Trophoblast cell (in vitro differentiated cells and primary cell): ENCODE measurements around the gene PACSIN2.
"Not testable (repeated sequence)": the region's sequence is repeated elsewhere in the genome, so short reads cannot be mapped to it uniquely, and the experiment has no call there.

ENCODE experiments used
- DNase-seq, 2 donors: peaks; one replicate each; pipeline ENCODE4 v3.0.0-alpha.2; 2016
- H2AFZ ChIP-seq: 2 replicates; pipeline ENCODE4 v1.6.1; 2013; ENCODE audit warnings: low read length, moderate library complexity, mild to moderate bottlenecking; ENCODE audit not compliant: insufficient read depth, poor library complexity
- H2AK5ac ChIP-seq: 2 replicates; pipeline ENCODE4 v1.6.1; 2013; ENCODE audit warnings: mild to moderate bottlenecking, low read length
- H2BK120ac ChIP-seq: 2 replicates; pipeline ENCODE4 v1.6.1; 2013; ENCODE audit warnings: low read length, mild to moderate bottlenecking, moderate library complexity; ENCODE audit not compliant: insufficient read depth, poor library complexity
- H2BK12ac ChIP-seq: 2 replicates; pipeline ENCODE4 v1.6.1; 2013; ENCODE audit warnings: mild to moderate bottlenecking, low read length, moderate library complexity
- H2BK5ac ChIP-seq: 2 replicates; pipeline ENCODE4 v1.6.1; 2013; ENCODE audit warnings: low read length, low read depth, moderate library complexity, mild to moderate bottlenecking; ENCODE audit not compliant: poor library complexity
- H3K14ac ChIP-seq: 2 replicates; pipeline ENCODE4 v1.6.1; 2013; ENCODE audit warnings: mild to moderate bottlenecking, low read length
- H3K18ac ChIP-seq: 2 replicates; pipeline ENCODE4 v1.6.1; 2013; ENCODE audit warnings: mild to moderate bottlenecking, low read length
- H3K23ac ChIP-seq: 2 replicates; pipeline ENCODE4 v1.6.1; 2013; ENCODE audit warnings: low read length
- H3K27ac ChIP-seq: 2 replicates; pipeline ENCODE4 v1.5.1; 2013; ENCODE audit warnings: low read depth, mild to moderate bottlenecking, inconsistent platforms, low read length, moderate library complexity
- H3K27me3 ChIP-seq: 2 replicates; pipeline ENCODE4 v1.6.1; 2013; ENCODE audit warnings: inconsistent platforms, mild to moderate bottlenecking, low read length, moderate library complexity; ENCODE audit not compliant: insufficient read depth
- H3K36me3 ChIP-seq, 2 experiments: 1 replicate in 1 of 2; 2 replicates in 1 of 2; pipeline ENCODE4 v1.6.1; 2013; ENCODE audit warnings: low read length in 2 of 2, mild to moderate bottlenecking in 2 of 2, moderate library complexity in 1 of 2; ENCODE audit not compliant: insufficient read depth in 2 of 2, control insufficient read depth in 1 of 2
- H3K4ac ChIP-seq: 2 replicates; pipeline ENCODE4 v1.6.1; 2013; ENCODE audit warnings: low read depth, mild to moderate bottlenecking, low read length, moderate library complexity
- H3K4me1 ChIP-seq, 2 experiments: 1 replicate in 1 of 2; 2 replicates in 1 of 2; pipeline ENCODE4 v1.6.1; 2013; ENCODE audit warnings: low read length in 2 of 2, mild to moderate bottlenecking in 2 of 2, moderate library complexity in 1 of 2; ENCODE audit not compliant: insufficient read depth in 2 of 2, control insufficient read depth in 1 of 2
- H3K4me2 ChIP-seq: 2 replicates; pipeline ENCODE4 v1.6.1; 2013; ENCODE audit warnings: inconsistent platforms, mild to moderate bottlenecking, low read length, moderate library complexity
- H3K4me3 ChIP-seq: 2 replicates; pipeline ENCODE4 v1.5.1; 2013; ENCODE audit warnings: mild to moderate bottlenecking, low read depth, low read length, inconsistent platforms
- H3K79me1 ChIP-seq: one replicate; pipeline ENCODE4 v1.6.1; 2013; ENCODE audit warnings: low read length
- H3K79me2 ChIP-seq: 2 replicates; pipeline ENCODE4 v1.6.1; 2013; ENCODE audit warnings: low read length, mild to moderate bottlenecking; ENCODE audit not compliant: control insufficient read depth, insufficient read depth, poor library complexity
- H3K9ac ChIP-seq: 2 replicates; pipeline ENCODE4 v1.6.1; 2013; ENCODE audit warnings: mild to moderate bottlenecking, low read length
- H3K9me3 ChIP-seq: 2 replicates; pipeline ENCODE4 v1.6.1; 2013; ENCODE audit warnings: low read depth, mild to moderate bottlenecking, control low read depth, inconsistent platforms, low read length; ENCODE audit not compliant: insufficient read depth
- H4K12ac ChIP-seq: 2 replicates; pipeline ENCODE4 v1.6.1; 2013; ENCODE audit warnings: low read depth, mild to moderate bottlenecking, low read length, moderate library complexity
- H4K8ac ChIP-seq: 2 replicates; pipeline ENCODE4 v1.6.1; 2013; ENCODE audit warnings: low read depth, mild to moderate bottlenecking, low read length, moderate library complexity
- H4K91ac ChIP-seq: one replicate; pipeline ENCODE4 v1.6.1; 2013; ENCODE audit warnings: low read depth, mild to moderate bottlenecking, low read length, moderate library complexity
- whole genome bisulfite sequencing: extraction: QIAGEN DNeasy Blood & Tissue Kit; methylation state at CpG from one replicate; pipeline ENCODE4 v1.1.7; 2013; ENCODE audit warnings: missing lambda C conversion rate; ENCODE audit not compliant: insufficient read length, insufficient coverage; ENCODE audit errors: extremely low coverage; 5-methylcytosine and 5-hydroxymethylcytosine counted together

Gene PACSIN2

GRCh38 chr22:43031617-43032016 is 16.7 kb upstream of the PACSIN2 start:
- Histone ChIP-seq H2BK120ac (no peak overlapping the region), H3K23ac (no peak overlapping the region), H3K4ac (no peak overlapping the region), H4K12ac (no peak overlapping the region), H2AFZ (no peak overlapping the region), H3K4me2 (no peak overlapping the region), H4K91ac (no peak overlapping the region), H3K14ac (no peak overlapping the region), H3K4me1 (peaks cover 3 to 8% of the 10 kb centered on the region in 2 experiments), H3K4me3 (no peak overlapping the region), H3K36me3 (no peaks in the 10 kb centered on the region), H3K79me2 (peaks cover 2% of the 10 kb centered on the region), H2AK5ac (no peak overlapping the region), H3K27ac (no peak overlapping the region), H3K18ac (no peak overlapping the region), H3K9ac (no peak overlapping the region), H4K8ac (no peak overlapping the region), H2BK12ac (no peak overlapping the region), H3K9me3 (peaks cover 3% of the 10 kb centered on the region), H3K79me1 (no peaks in the 10 kb centered on the region), H3K27me3 (no peaks in the 10 kb centered on the region), H2BK5ac (no peak overlapping the region)
- no CpG with 5 or more reads among the region's 3 CpGs for WGBS
- DNase-seq: peak in 1 of 2 donors; percentile 51

- Histone ChIP-seq H2AFZ (no peak overlapping the region), H2BK12ac (no peak overlapping the region), H3K4me3 (no peak overlapping the region), H3K14ac (no peak overlapping the region), H4K12ac (no peak overlapping the region), H3K4ac (no peak overlapping the region), H2BK120ac (no peak overlapping the region), H2BK5ac (no peak overlapping the region), H4K91ac (no peak overlapping the region), H4K8ac (no peak overlapping the region), H3K9me3 (no peaks in the 10 kb centered on the region), H3K23ac (no peak overlapping the region), H3K9ac (no peak overlapping the region), H3K79me2 (peaks cover 9% of the 10 kb centered on the region), H3K79me1 (peaks cover 17% of the 10 kb centered on the region), H3K4me2 (no peak overlapping the region), H3K18ac (no peak overlapping the region), H3K4me1 (peaks cover 4 to 10% of the 10 kb centered on the region in 2 experiments), H3K36me3 (no peaks in the 10 kb centered on the region), H2AK5ac (no peak overlapping the region), H3K27ac (no peak overlapping the region), H3K27me3 (no peaks in the 10 kb centered on the region)
- WGBS: no CpG with 5 or more reads among the region's 6 CpGs
- no peak for DNase-seq
These were observed 3.7 kb upstream of the PACSIN2 start for GRCh38 chr22:43018615-43019014.

GRCh38 chr22:43017525-43018460 is 2.8 kb upstream of the PACSIN2 start:
- Histone ChIP-seq H3K4me3 (no peak overlapping the region), H3K36me3 (no peaks in the 10 kb centered on the region), H3K23ac (no peak overlapping the region), H3K4ac (no peak overlapping the region), H3K79me2 (peaks cover 13% of the 10 kb centered on the region), H3K18ac (no peak overlapping the region), H3K27me3 (no peaks in the 10 kb centered on the region), H4K8ac (no peak overlapping the region), H3K27ac (no peak overlapping the region), H3K14ac (no peak overlapping the region), H3K9ac (no peak overlapping the region), H4K91ac (no peak overlapping the region), H3K9me3 (no peaks in the 10 kb centered on the region), H3K4me1 (peaks cover 8 to 14% of the 10 kb centered on the region in 2 experiments), H3K4me2 (no peak overlapping the region), H2BK5ac (no peak overlapping the region), H3K79me1 (peaks cover 21% of the 10 kb centered on the region), H2BK12ac (no peak overlapping the region), H2AK5ac (no peak overlapping the region), H2AFZ (no peak overlapping the region), H2BK120ac (no peak overlapping the region), H4K12ac (no peak overlapping the region)
- DNase-seq: no peak
- no CpG with 5 or more reads among the region's 10 CpGs for WGBS

- H3K27ac ChIP-seq, H3K36me3 ChIP-seq, H3K4ac ChIP-seq, H4K8ac ChIP-seq, H2BK120ac ChIP-seq, H3K14ac ChIP-seq, H2AK5ac ChIP-seq, H2BK5ac ChIP-seq, H4K12ac ChIP-seq, H3K9ac ChIP-seq, H3K4me3 ChIP-seq, H2AFZ ChIP-seq, H3K18ac ChIP-seq, H3K9me3 ChIP-seq, H3K27me3 ChIP-seq, DNase-seq, H3K23ac ChIP-seq, H2BK12ac ChIP-seq, H3K4me2 ChIP-seq, H4K91ac ChIP-seq: not testable (repeated sequence)
- peaks cover 21% of the 10 kb centered on the region for H3K79me1 ChIP-seq
- H3K79me2 ChIP-seq: peaks cover 13% of the 10 kb centered on the region
- H3K4me1 ChIP-seq: peaks cover 18 to 20% of the 10 kb centered on the region in 2 experiments
- WGBS: no CpG with 5 or more reads among the region's 5 CpGs
These were observed 1.2 kb upstream of the PACSIN2 start for GRCh38 chr22:43016150-43016549.
